Stimulated activated CD4-positive, alpha-beta T cell treated with anti-CD3 and anti-CD28 coated beads, Interleukin-1b, Interleukin-23, amount 100 ng/mL, for 48 hours (primary cell): ENCODE results near the gene ECEL1.

Source experiments
- DNase-seq: peaks from one replicate; pipeline ENCODE4 v3.0.0-alpha.2; 2020

Gene ECEL1

DNA sequence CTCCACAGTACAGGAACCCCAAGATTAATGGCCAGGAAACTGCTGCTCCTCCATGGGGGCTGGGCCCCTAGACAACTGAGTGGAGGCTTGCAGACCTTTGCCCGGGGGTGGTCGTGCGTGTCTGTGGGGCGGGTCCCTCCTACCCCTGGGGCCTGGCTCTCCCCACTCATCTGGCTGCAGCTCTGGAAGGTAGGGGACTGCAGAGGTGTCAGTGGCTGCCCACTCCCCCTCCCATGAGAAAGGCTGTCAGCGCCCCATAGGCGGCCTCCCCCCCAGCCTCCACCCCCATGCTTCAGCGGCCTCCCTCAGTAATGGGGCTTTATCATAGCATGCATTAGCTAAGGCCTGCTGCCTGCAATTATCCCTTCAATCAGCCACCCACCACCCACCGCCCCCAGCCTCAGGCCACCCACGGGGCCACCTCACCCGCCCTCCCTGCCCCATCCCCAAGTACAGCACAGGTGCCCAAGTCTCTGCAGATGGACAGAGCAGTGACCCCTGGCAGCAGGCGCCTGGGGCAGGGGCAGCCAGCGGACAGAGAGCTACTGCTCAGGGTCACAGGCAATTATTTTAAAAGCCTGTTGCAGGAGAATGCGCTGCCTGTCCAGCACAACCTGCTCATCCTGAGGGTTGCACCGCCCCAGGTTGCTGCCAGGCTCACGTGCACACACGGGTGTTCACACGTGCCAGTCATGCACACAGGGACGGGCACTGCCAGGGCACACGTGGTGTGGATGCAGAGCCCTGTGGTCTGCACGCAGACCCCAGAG is 9.1 kb upstream of the ECEL1 start:
- no peak for DNase-seq

GRCh38 chr2:232495292-232495691 is 7.7 kb upstream of the ECEL1 start:
- no peak for DNase-seq

- DNase-seq: no peak
These were observed 6.9 kb upstream of the ECEL1 start for GRCh38 chr2:232494542-232494941.

DNA sequence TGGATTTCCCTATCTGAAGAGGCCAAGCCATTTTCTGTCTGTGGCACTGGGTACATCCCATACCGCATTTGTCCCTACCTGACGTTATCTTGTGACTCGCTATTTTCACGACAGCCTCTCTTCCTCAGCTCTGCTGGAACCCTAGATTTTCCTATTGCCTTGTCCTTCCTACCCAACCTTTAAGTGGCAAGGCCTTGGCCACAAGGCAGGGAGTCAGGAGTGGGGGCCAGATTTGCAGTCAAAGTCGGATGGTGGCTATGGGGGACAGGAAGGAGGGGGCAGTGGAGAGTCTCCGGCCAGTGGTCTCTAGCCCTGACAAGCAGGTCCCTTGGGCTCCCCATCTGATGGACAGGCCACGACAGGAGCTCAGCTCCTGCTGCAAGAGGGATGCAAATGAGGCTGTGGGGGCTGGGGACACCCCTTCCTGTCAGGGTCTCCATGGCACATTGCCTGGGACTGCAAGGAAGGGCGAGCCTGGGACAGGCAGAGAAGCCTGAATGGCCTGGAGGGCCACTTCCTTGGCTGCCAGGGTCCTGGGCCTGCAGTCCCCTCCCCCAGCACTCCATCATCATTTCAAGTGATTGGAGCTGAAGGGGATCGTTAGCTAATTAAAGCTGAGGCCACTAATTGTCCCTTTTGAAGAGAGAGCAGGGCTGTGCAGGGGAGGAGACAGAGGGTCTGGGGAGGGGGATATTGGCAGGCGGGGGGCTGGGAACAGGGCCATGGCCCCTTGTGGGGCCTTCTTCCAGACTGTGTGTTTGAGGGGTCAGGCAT is 6.3 kb upstream of the ECEL1 start:
- DNase-seq: no peak

DNA sequence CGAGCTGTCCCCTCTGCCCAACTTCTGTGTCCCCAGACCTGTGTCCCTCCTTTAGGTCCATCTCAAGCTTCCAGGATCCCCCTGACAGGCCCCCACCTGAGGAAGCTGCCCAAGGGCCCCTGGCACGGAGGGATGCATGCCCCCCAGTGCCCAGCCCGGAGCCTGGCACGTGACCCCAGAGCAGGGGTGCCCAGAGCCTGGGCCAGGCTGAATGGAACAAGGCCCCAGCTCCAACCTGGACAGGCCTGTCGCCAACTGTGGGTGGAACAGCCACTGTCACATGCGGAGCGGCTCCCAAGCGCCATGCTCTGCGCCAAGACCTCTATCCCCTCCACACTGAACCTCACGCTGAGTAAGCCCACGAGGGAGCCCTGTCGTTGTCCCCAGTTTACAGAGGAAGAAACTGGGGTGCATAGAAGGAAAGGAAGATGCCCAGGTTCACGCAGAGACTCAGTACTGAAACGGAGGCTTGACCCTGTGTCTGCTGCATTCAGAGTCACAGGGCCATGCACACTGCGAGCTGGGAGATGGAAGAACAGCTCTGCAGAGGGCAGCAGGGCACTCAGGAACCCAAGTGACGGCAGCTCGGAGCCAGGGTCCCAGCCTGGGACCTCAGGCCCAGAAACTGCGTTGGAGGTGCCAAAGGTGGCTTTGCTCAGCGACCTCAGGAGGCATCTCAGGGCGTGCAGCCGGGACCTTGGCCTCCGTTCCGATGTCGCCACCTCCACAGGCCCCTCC is 5.5 kb upstream of the ECEL1 start:
- no peak for DNase-seq

- DNase-seq: no peak
These were observed 4.7 kb upstream of the ECEL1 start for GRCh38 chr2:232492236-232492848.

DNA sequence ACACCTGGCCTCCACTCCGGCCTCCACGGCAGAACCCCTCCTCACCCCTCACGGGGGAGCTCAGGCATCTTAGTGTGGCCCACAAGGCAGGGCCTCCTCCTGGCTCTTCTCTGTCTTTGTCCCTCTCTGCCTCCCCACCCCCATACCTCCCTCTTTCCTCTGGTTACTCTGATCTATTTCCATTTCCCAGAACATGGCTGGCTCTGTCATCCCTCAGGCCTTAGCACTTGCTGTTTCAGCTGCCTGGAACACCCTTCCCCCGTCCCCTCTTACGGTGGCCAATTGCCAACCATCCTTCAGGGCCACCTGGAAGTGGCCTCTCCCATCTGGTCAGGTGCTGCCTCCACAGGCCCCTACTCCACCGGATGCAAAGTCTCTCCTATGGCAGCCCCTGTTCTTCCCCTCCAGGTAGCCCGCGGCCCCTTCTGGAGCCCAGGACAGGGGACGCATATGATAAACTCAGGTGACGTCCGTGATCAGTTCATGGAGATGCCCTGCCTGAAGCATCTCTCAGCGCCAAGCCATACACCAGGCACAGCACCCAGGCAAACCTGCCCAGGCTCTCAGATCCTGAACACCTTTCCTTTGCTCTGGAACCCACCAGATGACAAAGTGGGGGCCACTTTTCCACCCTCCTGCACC is 3.6 kb upstream of the ECEL1 start:
- no peak for DNase-seq

- DNase-seq: no peak
These were observed 2.8 kb upstream of the ECEL1 start for GRCh38 chr2:232490221-232491138.

- DNase-seq: no peak
These were observed 2.0 kb upstream of the ECEL1 start for GRCh38 chr2:232489516-232490220.

- DNase-seq: no peak
These were observed 1.2 kb upstream of the ECEL1 start for GRCh38 chr2:232488721-232489300.

- DNase-seq: no peak
These were observed 570 bp upstream of the ECEL1 start for GRCh38 chr2:232488097-232488711.

- DNase-seq: no peak
These were observed 863 bp downstream of the ECEL1 start for GRCh38 chr2:232486558-232487384.

DNA sequence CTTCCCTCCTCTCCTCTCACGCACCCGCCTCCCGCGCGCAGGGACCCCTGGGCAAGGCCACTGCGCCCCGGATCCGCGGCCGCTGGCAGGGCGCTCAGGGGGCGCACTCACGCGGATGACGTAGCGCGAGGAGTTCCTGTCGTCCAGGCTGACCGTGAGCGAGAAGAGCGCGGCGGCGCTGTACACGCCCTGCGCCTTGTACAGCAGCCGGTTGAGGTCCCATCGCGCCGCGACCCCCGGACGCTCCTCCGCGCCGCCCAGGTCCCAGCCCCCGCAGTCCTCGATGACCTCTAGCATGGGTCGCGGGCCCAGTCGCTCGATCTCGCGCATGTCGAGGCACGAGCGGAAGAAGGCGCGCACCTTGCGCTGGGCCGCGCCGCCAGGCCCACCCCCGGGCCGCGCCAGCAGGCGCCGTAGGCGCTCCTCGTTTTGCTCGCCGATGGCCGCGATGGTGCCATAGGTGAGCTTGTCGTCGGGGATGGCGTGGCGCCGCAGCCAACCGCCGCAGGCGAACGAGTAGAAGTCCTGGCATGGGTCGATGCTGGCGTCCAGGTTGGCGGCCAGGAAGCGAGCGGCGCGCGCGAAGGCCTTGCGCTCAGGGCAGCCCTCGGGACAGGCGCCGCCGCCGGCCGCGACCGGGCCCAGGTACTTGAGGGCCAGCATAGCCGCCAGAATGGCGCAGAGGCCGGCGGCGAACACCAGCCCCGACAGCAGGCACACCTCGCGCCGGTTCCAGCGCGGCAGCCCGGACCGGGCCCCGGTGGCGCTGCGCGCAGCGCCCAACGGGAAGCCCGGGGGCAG is 1.7 kb downstream of the ECEL1 start:
- no peak for DNase-seq

DNA sequence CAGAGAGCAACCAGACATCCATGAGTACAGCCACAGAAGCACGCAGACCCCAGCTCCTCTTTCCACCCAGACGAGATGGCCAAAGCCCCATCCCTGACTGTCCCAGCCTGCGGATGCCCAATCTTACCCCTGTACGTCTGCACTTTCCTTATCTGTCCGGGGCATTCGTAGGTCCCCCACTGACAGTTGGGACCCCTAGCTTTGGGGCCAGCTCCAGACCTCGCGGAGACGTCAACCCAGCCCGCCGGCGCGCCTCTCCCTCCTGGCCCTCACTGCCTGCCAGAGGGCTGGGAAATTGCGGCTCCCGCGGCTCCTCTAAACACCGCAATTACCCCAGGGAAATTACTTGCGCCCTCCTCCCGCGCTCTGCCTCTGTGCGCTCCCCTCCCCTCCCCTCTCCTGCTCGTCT is 2.3 kb downstream of the ECEL1 start:
- DNase-seq: no peak

DNA sequence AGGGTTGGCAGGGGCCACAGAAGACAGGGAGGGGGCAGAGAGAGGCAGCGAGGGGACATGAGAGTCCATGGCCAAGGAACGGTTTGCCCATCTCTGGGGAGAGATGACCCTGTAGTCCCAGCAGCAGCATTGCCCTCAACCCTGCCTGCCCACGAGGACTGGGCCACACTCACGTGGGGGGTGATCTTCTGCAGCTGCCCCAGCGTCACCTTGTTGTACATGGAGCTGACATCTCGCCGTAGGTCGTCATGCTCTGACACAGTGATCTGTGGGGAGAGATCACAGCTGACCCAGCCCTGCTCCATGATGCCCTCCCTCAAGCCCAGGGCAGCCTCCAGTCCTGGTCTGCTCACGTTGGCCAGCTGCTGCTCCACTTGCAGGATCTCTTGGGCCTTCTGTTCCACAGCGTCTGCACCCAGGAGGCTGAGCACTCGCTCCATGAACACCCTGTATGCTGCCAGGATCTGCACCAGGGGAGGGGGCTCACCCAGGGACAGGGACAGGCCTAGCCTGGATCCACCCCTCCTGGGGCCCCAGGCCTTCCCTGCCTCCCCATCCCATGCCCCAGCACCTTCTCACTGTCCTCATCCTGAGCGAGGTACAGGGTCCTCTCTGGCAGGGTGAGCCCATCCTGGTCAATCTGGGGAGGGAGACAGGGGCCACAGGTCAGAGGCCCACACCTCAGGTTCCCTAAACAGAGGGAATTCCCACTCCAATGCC is 2.8 kb downstream of the ECEL1 start:
- DNase-seq: no peak

- no peak for DNase-seq
These were observed 3.6 kb downstream of the ECEL1 start for GRCh38 chr2:232483923-232484627.
